Breast epithelium (tissue), 4 donors: Measurements from ENCODE around the gene PTPRK. TPM values are rescaled to one million over a fixed set of nuclear protein-coding genes. Genes with fewer than 3 reads are reported as not detected.

Source experiments
- DNase-seq, 2 donors: peaks; one replicate each; pipeline ENCODE4 v3.0.0-alpha.2; 2019; ENCODE audit warnings: low spot score in 2 of 2
- H3K27ac ChIP-seq, 2 donors: fragments of 200-600 bp; sonication (generic) in 1 of 2; one replicate each; pipeline ENCODE4 v1.5.1; 2016 to 2019; ENCODE audit warnings: mild to moderate bottlenecking in 1 of 2
- H3K27me3 ChIP-seq, 2 donors: fragments of 200-600 bp; sonication (generic) in 1 of 2; one replicate each; pipeline versions ENCODE4 v1.5.1 to v1.6.0; 2017 to 2019; ENCODE audit warnings: control low read depth in 1 of 2, mild to moderate bottlenecking in 1 of 2
- H3K36me3 ChIP-seq: fragments of 200-600 bp; one replicate; pipeline ENCODE4 v1.5.1; 2019
- H3K4me1 ChIP-seq, 2 donors: fragments of 200-600 bp; sonication (generic); one replicate each; pipeline ENCODE4 v1.5.1; 2016 to 2019; ENCODE audit warnings: control low read depth in 1 of 2
- H3K4me3 ChIP-seq, 3 donors: fragments of 200-600 bp; sonication (generic); 1 replicate in 2 of 3; 2 replicates in 1 of 3; pipeline ENCODE4 v1.5.1; 2016 to 2019; ENCODE audit warnings: mild to moderate bottlenecking in 3 of 3, moderate library complexity in 2 of 3
- H3K9me3 ChIP-seq, 2 donors: fragments of 200-600 bp; sonication (generic) in 1 of 2; one replicate each; pipeline ENCODE4 v1.5.1; 2016 to 2019; ENCODE audit warnings: control low read depth in 1 of 2
- CTCF ChIP-seq, 3 donors: fragments of 450-650 bp; IDR thresholded peaks; one replicate each; pipeline ENCODE4 v1.5.1; 2016 to 2017; ENCODE audit warnings: antibody characterized with exemption in 3 of 3, mild to moderate bottlenecking in 3 of 3, moderate library complexity in 3 of 3
- POLR2A ChIP-seq: fragments of 450-650 bp; IDR thresholded peaks from one replicate; pipeline ENCODE4 v1.6.1; 2016; ENCODE audit warnings: antibody characterized with exemption, mild to moderate bottlenecking, moderate library complexity
- POLR2AphosphoS5 ChIP-seq, 3 donors: sonication (generic); formaldehyde crosslinking; IDR thresholded peaks; one replicate each; pipeline ENCODE4 v1.6.1; 2017; ENCODE audit warnings: antibody characterized with exemption in 3 of 3
- intact Hi-C: fragments of 100-400 bp; cut with DNase I; formaldehyde crosslinking; loops from one replicate; pipeline ENCODE4 v1.15.1; 2023; ENCODE audit warnings: low total_unique reads
- total RNA-seq, 3 donors: library from RNA; depleted of rRNA; stranded (reverse); fragments of >200 nt; gene quantifications; one replicate each; pipeline ENCODE4 v1.1.0, GENCODE V29; 2016

Gene PTPRK
- total RNA-seq, 3 donors from 2014 or later = 29.1 to 134 (median 77.0) TPM

- peaks cover 0 to 5% of the 10 kb centered on the region in 2 donors for H3K9me3 ChIP-seq
- no peaks in the 10 kb centered on the region for H3K4me1 ChIP-seq
- H3K27ac ChIP-seq = no peak overlapping the region
- no peak for DNase-seq
- H3K27me3 ChIP-seq = no peaks in the 10 kb centered on the region
- no peak for TF ChIP-seq POLR2AphosphoS5 (IDR thresholded peaks at IDR 0.05)
- no peak for TF ChIP-seq POLR2A
- no peak for TF ChIP-seq CTCF (IDR thresholded peaks at IDR 0.05)
- H3K36me3 ChIP-seq = no peaks in the 10 kb centered on the region
- intact Hi-C loops = no loop called here
- H3K4me3 ChIP-seq = no peak overlapping the region
Observed at GRCh38 chr6:128323011-128323410, 197.4 kb downstream of the PTPRK start.

GRCh38 chr6:128319946-128320345, 200.5 kb downstream of the PTPRK start:
- no peak overlapping the region for H3K4me3 ChIP-seq
- intact Hi-C loops = no loop called here
- no peaks in the 10 kb centered on the region for H3K9me3 ChIP-seq
- TF ChIP-seq CTCF (IDR thresholded peaks at IDR 0.05) = no peak
- TF ChIP-seq POLR2A = no peak
- no peak for TF ChIP-seq POLR2AphosphoS5 (IDR thresholded peaks at IDR 0.05)
- no peak for DNase-seq
- no peaks in the 10 kb centered on the region for H3K27me3 ChIP-seq
- H3K4me1 ChIP-seq = no peaks in the 10 kb centered on the region
- H3K27ac ChIP-seq = no peak overlapping the region
- no peaks in the 10 kb centered on the region for H3K36me3 ChIP-seq

- Histone ChIP-seq H3K4me3 (no peak overlapping the region), H3K36me3 (no peaks in the 10 kb centered on the region), H3K4me1 (no peaks in the 10 kb centered on the region), H3K27me3 (no peaks in the 10 kb centered on the region), H3K27ac (no peak overlapping the region), H3K9me3 (no peaks in the 10 kb centered on the region)
- intact Hi-C loops = no loop called here
- no peak for DNase-seq
- no peak for TF ChIP-seq POLR2AphosphoS5 (IDR thresholded peaks at IDR 0.05)
- no peak for TF ChIP-seq POLR2A
- TF ChIP-seq CTCF (IDR thresholded peaks at IDR 0.05) = no peak
Observed at GRCh38 chr6:128319157-128319556, 201.2 kb downstream of the PTPRK start.

- H3K27me3 ChIP-seq = no peaks in the 10 kb centered on the region
- no peaks in the 10 kb centered on the region for H3K36me3 ChIP-seq
- no peaks in the 10 kb centered on the region for H3K9me3 ChIP-seq
- H3K4me1 ChIP-seq = no peaks in the 10 kb centered on the region
- intact Hi-C loops = no loop called here
- no peak for TF ChIP-seq CTCF (IDR thresholded peaks at IDR 0.05)
- no peak for TF ChIP-seq POLR2A
- TF ChIP-seq POLR2AphosphoS5 (IDR thresholded peaks at IDR 0.05) = no peak
- no peak overlapping the region for H3K27ac ChIP-seq
- no peak overlapping the region for H3K4me3 ChIP-seq
- no peak for DNase-seq
Observed at GRCh38 chr6:128316258-128316929, 204.0 kb downstream of the PTPRK start.

- no peak for DNase-seq
- no peaks in the 10 kb centered on the region for H3K4me1 ChIP-seq
- no peaks in the 10 kb centered on the region for H3K9me3 ChIP-seq
Observed at GRCh38 chr6:128314190-128314589, 206.2 kb downstream of the PTPRK start.

More at GRCh38 chr6:128314190-128314589, 206.2 kb downstream of the PTPRK start:
- TF ChIP-seq POLR2A = no peak
- TF ChIP-seq POLR2AphosphoS5 (IDR thresholded peaks at IDR 0.05) = no peak
- TF ChIP-seq CTCF (IDR thresholded peaks at IDR 0.05) = no peak
- Histone ChIP-seq H3K36me3 (no peaks in the 10 kb centered on the region), H3K27me3 (no peaks in the 10 kb centered on the region), H3K27ac (no peak overlapping the region), H3K4me3 (no peak overlapping the region)
- intact Hi-C loops = no loop called here
